RPMI8226 (cell line): Measurements from ENCODE around the gene SKIDA1.
A peak's percentile ranks its signal among the peaks of the same experiment; 100 is the strongest.

Experiments
- DNase-seq: peaks from one replicate; pipeline ENCODE4 v3.0.0-alpha.2; 2015

The SKIDA1 gene

GRCh38 chr10:21528236-21529031, 3.0 kb upstream of the SKIDA1 start:
- no peak for DNase-seq

GRCh38 chr10:21527598-21528235, 2.2 kb upstream of the SKIDA1 start:
- DNase-seq = peak; percentile 47

- peak; percentile 68 for DNase-seq
Measured at GRCh38 chr10:21526860-21527597, 1.5 kb upstream of the SKIDA1 start.

- peak; percentile 68 for DNase-seq
Measured at GRCh38 chr10:21526188-21526859, 842 bp upstream of the SKIDA1 start.

GRCh38 chr10:21524526-21525366, 736 bp downstream of the SKIDA1 start:
- no peak for DNase-seq

GRCh38 chr10:21524131-21524525, 1.4 kb downstream of the SKIDA1 start:
- DNase-seq = no peak

- DNase-seq = no peak
Measured at GRCh38 chr10:21523557-21524008, 1.9 kb downstream of the SKIDA1 start.

GRCh38 chr10:21522631-21523406, 2.7 kb downstream of the SKIDA1 start:
- no peak for DNase-seq

- DNase-seq = no peak
Measured at GRCh38 chr10:21521751-21522533, 3.5 kb downstream of the SKIDA1 start.

- DNase-seq = no peak
Measured at GRCh38 chr10:21520949-21521348, 4.5 kb downstream of the SKIDA1 start.

GRCh38 chr10:21520509-21520908, 5.0 kb downstream of the SKIDA1 start:
- no peak for DNase-seq

GRCh38 chr10:21519941-21520436, 5.5 kb downstream of the SKIDA1 start:
- peak; percentile 76 for DNase-seq

- peak; percentile 33 for DNase-seq
Measured at GRCh38 chr10:21519397-21519933, 6.0 kb downstream of the SKIDA1 start.

GRCh38 chr10:21518641-21519396, 6.7 kb downstream of the SKIDA1 start:
- peak; percentile 32 for DNase-seq

- peak; percentile 49 for DNase-seq
Measured at GRCh38 chr10:21518149-21518640, 7.3 kb downstream of the SKIDA1 start.

- DNase-seq = peak; percentile 82
Measured at GRCh38 chr10:21517134-21518031, 8.1 kb downstream of the SKIDA1 start.

GRCh38 chr10:21516242-21517131, 9.0 kb downstream of the SKIDA1 start:
- peak; percentile 79 for DNase-seq
